HUES48 (cell line): ENCODE results near the gene SCN1A.

Source experiments
- H3K27ac ChIP-seq: one replicate; pipeline ENCODE4 v1.7.0; 2013; ENCODE audit warnings: low read depth, low read length, inconsistent platforms
- H3K27me3 ChIP-seq: 2 replicates; pipeline ENCODE4 v1.6.1; 2013; ENCODE audit warnings: mild to moderate bottlenecking, low read length; ENCODE audit not compliant: control insufficient read depth, insufficient read depth
- H3K36me3 ChIP-seq: 2 replicates; pipeline ENCODE4 v1.6.1; 2013; ENCODE audit warnings: low read length; ENCODE audit not compliant: control insufficient read depth, insufficient read depth
- H3K4me1 ChIP-seq: 2 replicates; pipeline ENCODE4 v1.6.1; 2013; ENCODE audit warnings: mild to moderate bottlenecking, low read length; ENCODE audit not compliant: control insufficient read depth, insufficient read depth
- H3K4me3 ChIP-seq: 2 replicates; pipeline ENCODE4 v1.5.1; 2013; ENCODE audit warnings: mild to moderate bottlenecking, low read depth, low read length
- H3K9ac ChIP-seq: 2 replicates; pipeline ENCODE4 v1.6.1; 2013; ENCODE audit warnings: mild to moderate bottlenecking, low read depth, low read length, moderate library complexity
- H3K9me3 ChIP-seq: 2 replicates; pipeline ENCODE4 v1.6.1; 2013; ENCODE audit warnings: low read length; ENCODE audit not compliant: control insufficient read depth, insufficient read depth

SCN1A gene

GRCh38 chr2:166042356-166042755 is 85.5 kb downstream of the SCN1A start:
- Histone ChIP-seq H3K4me1 (peaks cover 7% of the 10 kb centered on the region; the same call in 1 of the 2 replicates), H3K9ac (no peak overlapping the region)

GRCh38 chr2:166041613-166042012 is 86.2 kb downstream of the SCN1A start:
- Histone ChIP-seq H3K36me3 (no peaks in the 10 kb centered on the region), H3K4me1 (peaks cover 7% of the 10 kb centered on the region; the same call in 1 of the 2 replicates), H3K27me3 (no peaks in the 10 kb centered on the region), H3K27ac (no peak overlapping the region), H3K4me3 (no peak overlapping the region), H3K9me3 (no peaks in the 10 kb centered on the region), H3K9ac (no peak overlapping the region)

More at GRCh38 chr2:166042356-166042755, 85.5 kb downstream of the SCN1A start:
- H3K27me3 ChIP-seq, result no peaks in the 10 kb centered on the region
- H3K4me3 ChIP-seq, result no peak overlapping the region
- H3K36me3 ChIP-seq, result no peaks in the 10 kb centered on the region
- H3K27ac ChIP-seq, result no peak overlapping the region
- H3K9me3 ChIP-seq, result no peaks in the 10 kb centered on the region

DNA sequence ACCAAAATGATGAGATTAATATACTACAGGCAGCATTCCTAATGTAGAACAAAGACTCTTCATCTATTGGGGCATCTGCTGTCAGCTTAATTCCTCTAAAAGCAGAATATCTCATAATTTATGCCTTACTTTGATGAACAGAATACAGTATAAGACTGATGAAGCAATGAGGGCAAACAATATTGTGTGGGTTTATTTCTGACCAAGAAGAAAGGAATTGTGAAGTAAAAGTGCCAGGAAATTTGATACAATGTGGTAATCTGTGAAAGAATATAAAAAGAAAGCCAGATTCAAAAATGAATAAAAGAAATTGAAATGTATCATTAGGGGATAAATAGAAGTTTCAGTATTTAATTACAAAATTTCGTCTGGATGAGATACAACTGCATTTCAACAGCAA is 95.5 kb downstream of the SCN1A start:
- Histone ChIP-seq H3K27me3 (no peaks in the 10 kb centered on the region), H3K9ac (no peak overlapping the region), H3K27ac (no peak overlapping the region), H3K36me3 (no peaks in the 10 kb centered on the region), H3K4me3 (no peak overlapping the region), H3K4me1 (no peaks in the 10 kb centered on the region), H3K9me3 (no peaks in the 10 kb centered on the region)

DNA sequence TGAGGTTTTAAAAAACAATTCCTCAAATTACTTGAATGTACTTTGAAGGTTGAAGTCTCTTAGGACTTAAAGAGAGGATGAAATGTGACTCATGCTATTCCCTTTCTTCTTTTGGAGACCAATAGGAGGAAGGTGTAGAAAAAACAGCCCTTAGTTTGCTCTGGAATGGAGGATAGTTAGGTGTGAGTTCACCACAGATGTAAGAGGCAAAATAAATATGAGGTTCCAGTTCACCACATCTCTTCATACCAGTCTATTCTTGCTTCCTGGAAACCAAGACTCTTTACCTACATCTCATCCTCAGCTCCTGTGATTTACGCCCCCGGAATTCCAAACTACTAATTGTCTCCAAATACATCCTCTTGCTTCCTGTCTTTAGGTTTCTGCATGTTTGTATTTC is 96.8 kb downstream of the SCN1A start:
- H3K36me3 ChIP-seq, result no peaks in the 10 kb centered on the region
- no peak overlapping the region for H3K9ac ChIP-seq
- no peaks in the 10 kb centered on the region for H3K4me1 ChIP-seq
- H3K27me3 ChIP-seq, result no peaks in the 10 kb centered on the region
- H3K4me3 ChIP-seq, result no peak overlapping the region
- H3K27ac ChIP-seq, result no peak overlapping the region
- no peaks in the 10 kb centered on the region for H3K9me3 ChIP-seq

- Histone ChIP-seq H3K4me1 (no peaks in the 10 kb centered on the region), H3K9me3 (no peaks in the 10 kb centered on the region), H3K4me3 (no peak overlapping the region), H3K27me3 (no peaks in the 10 kb centered on the region), H3K9ac (no peak overlapping the region), H3K36me3 (no peaks in the 10 kb centered on the region), H3K27ac (no peak overlapping the region)
Observed at GRCh38 chr2:166025313-166025712, 102.5 kb downstream of the SCN1A start.

GRCh38 chr2:166017208-166017607 is 110.6 kb downstream of the SCN1A start:
- Histone ChIP-seq H3K36me3 (no peaks in the 10 kb centered on the region), H3K4me1 (no peaks in the 10 kb centered on the region)

DNA sequence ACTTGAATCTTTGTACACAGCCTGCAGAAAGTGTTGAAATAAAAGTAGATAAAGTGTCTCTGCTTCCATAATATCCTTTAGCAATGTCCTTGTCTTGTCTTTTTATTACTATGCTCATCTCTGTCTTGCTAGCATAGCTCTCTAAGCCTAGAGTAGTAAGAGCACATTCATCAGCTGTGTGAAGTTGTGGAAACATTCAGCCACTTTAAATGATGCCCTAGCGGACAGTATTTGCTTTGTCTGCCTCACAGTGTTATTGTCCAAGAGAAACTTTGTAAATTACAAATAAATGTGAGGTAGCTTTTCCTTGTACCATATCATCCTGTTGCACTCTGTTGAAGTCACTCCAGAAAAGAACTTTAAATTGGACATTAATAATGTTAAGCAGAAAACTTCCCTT is 113.9 kb downstream of the SCN1A start:
- Histone ChIP-seq H3K36me3 (no peaks in the 10 kb centered on the region), H3K9ac (no peak overlapping the region), H3K27ac (no peak overlapping the region), H3K9me3 (no peaks in the 10 kb centered on the region), H3K4me1 (no peaks in the 10 kb centered on the region), H3K4me3 (no peak overlapping the region), H3K27me3 (no peaks in the 10 kb centered on the region)

More at GRCh38 chr2:166017208-166017607, 110.6 kb downstream of the SCN1A start:
- Histone ChIP-seq H3K27me3 (no peaks in the 10 kb centered on the region), H3K4me3 (no peak overlapping the region), H3K9me3 (no peaks in the 10 kb centered on the region), H3K27ac (no peak overlapping the region), H3K9ac (no peak overlapping the region)

GRCh38 chr2:166011660-166012059 is 116.2 kb downstream of the SCN1A start:
- no peak overlapping the region for H3K4me3 ChIP-seq
- no peak overlapping the region for H3K9ac ChIP-seq
- H3K27me3 ChIP-seq, result no peaks in the 10 kb centered on the region
- H3K4me1 ChIP-seq, result no peaks in the 10 kb centered on the region
- H3K27ac ChIP-seq, result no peak overlapping the region
- no peaks in the 10 kb centered on the region for H3K9me3 ChIP-seq
- no peaks in the 10 kb centered on the region for H3K36me3 ChIP-seq

GRCh38 chr2:166000401-166000800 is 127.4 kb downstream of the SCN1A start:
- Histone ChIP-seq H3K27me3 (no peaks in the 10 kb centered on the region), H3K27ac (no peak overlapping the region), H3K9me3 (no peaks in the 10 kb centered on the region), H3K9ac (no peak overlapping the region), H3K36me3 (no peaks in the 10 kb centered on the region), H3K4me3 (no peak overlapping the region), H3K4me1 (no peaks in the 10 kb centered on the region)

DNA sequence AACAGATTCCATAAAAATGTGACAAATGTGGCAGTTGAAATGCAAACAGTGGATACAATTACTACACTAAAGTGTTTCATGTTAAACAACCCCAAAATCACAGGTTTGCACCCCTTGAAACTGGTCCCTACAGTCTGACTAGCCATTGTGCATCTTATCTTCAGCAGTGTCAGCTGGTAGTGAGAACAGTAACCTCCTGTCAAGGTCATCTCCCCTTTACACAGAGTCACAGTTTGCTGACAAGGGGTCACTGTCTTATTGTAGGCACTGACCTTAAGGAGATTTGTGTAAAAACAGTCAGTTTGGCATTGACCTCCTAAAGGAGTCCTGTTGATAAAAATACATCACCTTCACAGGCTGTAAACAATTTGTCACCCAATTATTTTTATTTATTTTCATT is 137.0 kb downstream of the SCN1A start:
- no peaks in the 10 kb centered on the region for H3K4me1 ChIP-seq
- H3K27me3 ChIP-seq, result no peaks in the 10 kb centered on the region

GRCh38 chr2:165989851-165990250 is 138.0 kb downstream of the SCN1A start:
- Histone ChIP-seq H3K4me1 (no peaks in the 10 kb centered on the region), H3K27ac (no peak overlapping the region), H3K27me3 (no peaks in the 10 kb centered on the region), H3K9me3 (no peaks in the 10 kb centered on the region), H3K9ac (no peak overlapping the region), H3K4me3 (no peak overlapping the region), H3K36me3 (no peaks in the 10 kb centered on the region)

More for the DNA sequence above, 137.0 kb downstream of the SCN1A start:
- H3K4me3 ChIP-seq, result no peak overlapping the region
- H3K9ac ChIP-seq, result no peak overlapping the region
- H3K27ac ChIP-seq, result no peak overlapping the region
- H3K9me3 ChIP-seq, result no peaks in the 10 kb centered on the region
- H3K36me3 ChIP-seq, result no peaks in the 10 kb centered on the region

- Histone ChIP-seq H3K9ac (no peak overlapping the region), H3K36me3 (no peaks in the 10 kb centered on the region), H3K27me3 (no peaks in the 10 kb centered on the region), H3K27ac (no peak overlapping the region), H3K4me3 (no peak overlapping the region), H3K9me3 (no peaks in the 10 kb centered on the region), H3K4me1 (no peaks in the 10 kb centered on the region)
Observed at GRCh38 chr2:165985120-165985519, 142.7 kb downstream of the SCN1A start.
